GM19397 (cell line): Measurements from ENCODE around the gene CAMK2B.

Experiments
- ATAC-seq: cut with Tn5 transposase; IDR thresholded peaks from one replicate; pipeline ENCODE4 v1.9.1; 2021; ENCODE audit warnings: mild to moderate bottlenecking, moderate library complexity; ENCODE audit not compliant: unreplicated experiment

Gene CAMK2B

DNA sequence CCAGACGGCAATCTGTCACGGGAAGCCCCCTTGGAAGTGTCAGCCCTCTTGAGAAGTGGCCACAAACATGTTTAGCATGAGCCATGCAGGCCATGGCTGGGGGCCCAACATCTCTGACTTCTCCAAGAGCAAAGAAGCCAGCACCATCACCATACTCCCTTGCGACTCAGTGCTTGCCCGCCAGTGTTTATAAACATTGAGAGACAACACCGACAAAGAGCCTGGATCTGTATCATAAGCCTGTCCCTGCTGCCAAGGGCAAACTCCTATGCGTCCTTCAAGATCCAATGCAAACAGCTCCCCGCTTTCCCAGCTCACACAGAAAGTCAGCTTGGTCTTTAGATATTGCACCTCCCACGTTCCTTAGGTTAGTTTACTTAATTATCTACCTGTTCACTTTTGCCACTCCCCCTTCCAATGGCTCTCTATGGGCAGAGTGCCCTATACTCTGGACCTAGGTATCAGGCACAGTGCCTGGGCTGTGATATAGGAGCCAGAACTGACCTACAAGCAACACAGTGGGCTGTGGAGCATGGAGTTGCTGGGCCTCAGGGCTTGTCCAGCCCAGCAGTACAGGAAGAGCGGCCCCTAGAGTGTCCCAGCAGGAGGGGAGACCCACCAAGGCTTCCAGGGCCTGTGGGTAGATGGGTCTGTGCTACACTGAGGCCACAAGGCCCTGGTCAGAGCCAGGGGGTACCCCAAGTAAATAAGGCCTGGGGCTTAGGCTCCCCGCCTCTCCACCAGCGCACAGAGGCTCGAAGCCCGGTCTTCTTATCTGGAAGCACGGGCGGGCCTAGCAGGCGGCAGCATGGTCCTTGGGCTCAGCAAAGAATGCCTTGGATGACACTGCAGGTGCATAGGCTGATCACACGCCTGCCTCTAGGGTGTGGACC lies 37.7 kb downstream of the CAMK2B start:
- no peak for ATAC-seq

DNA sequence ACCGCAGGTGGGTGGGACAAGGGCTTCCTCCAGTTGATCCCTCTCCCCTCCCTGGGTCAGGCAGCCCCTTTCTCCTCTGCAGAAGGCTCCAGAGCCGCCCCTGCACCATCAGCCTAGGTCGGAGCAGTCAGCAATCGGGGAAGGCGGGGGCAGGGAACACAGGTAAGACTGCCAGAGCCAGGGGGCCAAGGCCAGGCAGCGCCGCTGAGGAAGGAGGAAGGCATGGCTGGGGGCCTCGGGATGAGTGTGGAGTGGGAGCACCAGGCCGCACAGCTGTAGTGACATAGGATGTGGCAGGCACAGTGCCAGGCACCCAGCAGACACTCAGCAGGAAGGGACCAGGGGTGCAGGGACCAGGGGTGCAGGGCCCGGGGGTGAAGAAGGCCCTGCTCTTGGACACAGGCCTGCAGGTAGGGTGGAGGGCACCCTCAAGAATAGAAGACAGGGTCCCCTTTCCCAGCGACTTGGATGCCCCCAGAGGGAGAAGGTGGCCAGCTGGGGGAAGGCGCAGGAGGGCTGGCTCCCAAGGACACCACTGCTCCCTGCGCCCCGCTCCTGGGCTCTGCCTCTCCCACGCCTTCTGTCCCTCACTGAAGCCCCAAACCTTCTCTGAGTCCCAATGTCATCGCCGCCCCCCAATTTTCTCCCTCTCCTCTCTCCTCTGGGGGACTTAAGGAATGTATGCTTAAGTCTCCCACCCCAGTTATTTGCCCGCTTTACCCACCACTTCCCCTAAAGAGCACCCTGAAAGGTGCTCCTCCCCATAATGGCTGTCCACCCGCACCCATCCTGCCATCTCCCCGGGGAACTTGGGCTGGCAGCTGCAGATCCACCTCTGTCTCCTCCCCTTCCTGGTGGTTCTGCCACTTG lies 38.5 kb downstream of the CAMK2B start:
- ATAC-seq, result no peak

DNA sequence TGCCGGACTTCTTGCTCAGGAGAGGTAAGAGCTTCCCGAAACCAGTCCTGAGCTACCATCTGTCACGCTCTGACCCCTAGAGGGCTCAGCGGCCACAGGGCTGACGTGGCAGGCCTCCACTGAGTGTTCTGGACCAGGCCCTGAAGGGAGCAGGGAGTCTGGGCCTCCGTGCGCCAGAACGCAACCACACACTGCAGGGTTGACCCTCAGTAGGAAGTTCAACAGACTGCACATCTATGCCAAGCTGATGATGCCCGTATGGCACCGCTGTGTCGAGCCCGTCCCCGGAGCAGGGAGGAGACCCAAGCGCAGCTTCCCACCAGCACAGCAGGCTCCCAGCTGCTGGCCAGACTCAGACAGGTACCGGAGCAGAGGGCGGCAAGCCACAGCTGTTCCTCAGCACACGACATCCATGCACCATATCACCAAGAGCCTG lies 39.2 kb downstream of the CAMK2B start:
- ATAC-seq, result no peak

DNA sequence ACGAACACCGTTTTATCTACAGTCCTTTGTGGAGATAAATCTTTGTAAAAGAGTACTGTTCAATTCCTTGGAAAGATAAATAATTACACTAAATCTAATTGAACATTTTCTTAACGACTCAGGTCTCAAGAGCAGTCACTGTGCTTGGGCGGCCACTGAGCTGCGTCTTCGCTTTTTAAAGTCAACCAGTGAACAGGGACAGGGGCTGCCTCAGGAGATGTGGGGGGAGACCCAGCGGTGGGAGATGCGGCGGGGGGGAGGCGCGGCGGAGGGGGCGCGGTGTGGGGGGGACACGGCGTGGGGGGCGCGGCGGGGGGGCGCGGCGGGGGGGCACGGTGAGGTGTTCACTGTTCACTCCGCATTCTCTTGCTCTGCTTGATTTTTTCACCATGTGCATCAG lies 39.8 kb downstream of the CAMK2B start:
- ATAC-seq, result no peak

DNA sequence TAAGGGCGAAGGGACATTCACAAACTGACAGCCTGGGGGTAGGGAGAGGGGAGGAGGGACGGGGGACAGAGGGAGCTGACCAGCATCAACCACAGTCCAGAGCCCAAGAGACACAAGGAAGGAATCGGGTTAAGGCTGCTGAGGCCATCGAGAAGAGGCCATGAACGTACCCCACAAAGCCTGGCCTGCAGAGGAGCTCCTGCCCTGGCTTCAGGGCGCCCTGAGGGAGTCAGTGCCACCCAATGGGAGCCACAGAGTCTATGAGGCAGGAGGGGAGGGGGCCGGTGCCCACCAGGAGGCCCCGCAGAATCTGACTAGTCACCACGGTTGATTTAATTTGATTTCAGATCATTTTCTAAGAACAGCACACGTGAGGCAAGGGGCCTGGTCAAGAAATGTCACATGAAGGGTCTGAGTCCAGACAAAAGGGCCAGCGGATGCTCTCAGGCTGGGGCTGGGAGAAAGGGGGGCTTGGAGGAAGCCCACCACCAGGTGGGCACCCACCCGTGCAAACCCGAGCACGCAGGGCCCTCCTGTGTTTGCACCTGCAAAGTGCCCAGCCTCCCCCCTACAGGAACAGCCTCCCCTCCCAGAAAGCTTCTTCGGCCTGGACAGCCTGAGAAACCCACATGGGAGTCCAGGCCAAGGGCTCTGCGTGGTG lies 40.4 kb downstream of the CAMK2B start:
- no peak for ATAC-seq

DNA sequence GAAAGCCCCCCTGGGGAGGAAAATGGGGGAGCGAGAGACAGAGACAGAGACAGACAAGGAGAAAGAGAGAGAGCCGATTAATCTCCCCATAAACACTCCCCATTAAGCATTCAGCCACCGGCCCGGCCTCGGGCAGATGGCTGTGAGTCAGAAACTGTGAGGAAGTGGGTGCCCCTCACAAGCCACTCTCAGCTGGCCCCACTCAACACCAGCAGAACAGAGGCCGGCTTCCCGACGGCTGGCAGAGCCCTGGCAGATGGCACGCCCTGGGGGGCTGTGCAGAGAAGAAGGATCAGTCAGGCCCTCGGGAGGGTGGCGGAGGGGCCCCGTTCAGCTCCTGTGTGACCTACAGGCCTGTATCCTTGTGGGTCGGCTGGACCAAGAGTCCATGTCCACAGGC lies 41.2 kb downstream of the CAMK2B start:
- ATAC-seq, result no peak

DNA sequence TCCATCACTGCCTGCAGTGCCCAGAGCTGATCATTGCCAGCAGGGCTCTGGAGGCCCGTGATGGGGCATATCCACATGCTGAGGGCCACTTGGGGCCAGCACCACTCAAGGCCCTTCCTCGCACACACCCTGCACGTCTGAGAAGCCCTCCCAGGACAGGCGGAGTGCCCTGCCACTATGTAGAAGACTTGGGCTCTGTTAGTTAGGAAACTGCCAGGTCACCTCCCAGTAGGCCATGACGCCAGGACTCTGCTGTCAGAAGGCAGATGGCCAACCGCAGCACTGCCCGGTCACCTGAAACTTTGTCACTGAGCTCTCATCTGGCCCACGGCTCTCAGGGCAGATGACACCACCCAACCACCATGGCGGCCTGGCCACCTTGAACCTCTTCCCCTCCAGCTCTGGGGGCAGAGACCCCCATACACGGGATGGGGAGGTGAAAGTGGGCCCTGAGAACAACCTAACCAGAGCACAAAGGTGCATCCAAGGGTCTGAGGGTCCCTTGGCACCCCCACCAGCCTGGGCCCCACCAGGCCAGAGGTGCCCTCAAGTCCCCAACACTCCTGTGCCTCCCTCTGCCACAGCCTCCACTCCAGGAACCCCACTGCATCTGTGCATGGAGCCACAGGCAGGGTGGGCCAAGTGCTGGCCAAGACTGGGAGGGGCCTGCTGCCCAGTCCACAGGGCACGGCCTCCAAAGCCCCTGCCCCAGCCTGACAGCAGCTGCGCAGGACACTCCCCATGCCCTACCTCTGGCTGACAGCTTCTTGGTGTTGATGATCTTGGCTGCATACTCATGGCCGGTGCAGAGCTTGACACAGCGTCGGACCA lies 41.8 kb downstream of the CAMK2B start:
- no peak for ATAC-seq

DNA sequence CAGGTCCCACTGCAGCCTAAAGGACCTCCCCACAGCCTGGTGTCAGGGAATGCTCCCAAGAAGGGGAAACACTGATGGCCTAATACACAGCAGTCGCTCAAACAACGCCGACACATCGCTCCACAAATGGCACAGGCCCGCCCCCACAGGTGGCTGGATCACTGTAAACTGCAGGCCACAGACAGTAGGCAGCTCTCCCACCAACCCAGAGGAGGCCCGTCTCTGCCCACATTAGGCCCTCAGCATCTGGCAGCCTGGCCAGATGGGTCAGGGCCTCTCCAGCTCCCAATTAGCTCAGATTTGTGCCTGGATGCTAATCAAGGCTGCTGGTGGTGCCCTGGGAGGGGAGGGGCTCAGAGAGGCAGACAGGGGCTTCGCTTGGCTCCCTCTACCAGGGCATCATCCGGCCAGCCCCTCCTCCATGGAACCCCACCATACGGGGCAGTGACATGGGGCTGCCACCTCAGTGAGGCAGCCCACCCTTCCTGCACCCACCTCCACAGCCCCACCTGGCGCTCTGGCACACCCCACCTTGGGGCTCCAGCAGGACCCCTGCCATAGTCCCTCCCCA lies 42.7 kb downstream of the CAMK2B start:
- no peak for ATAC-seq

DNA sequence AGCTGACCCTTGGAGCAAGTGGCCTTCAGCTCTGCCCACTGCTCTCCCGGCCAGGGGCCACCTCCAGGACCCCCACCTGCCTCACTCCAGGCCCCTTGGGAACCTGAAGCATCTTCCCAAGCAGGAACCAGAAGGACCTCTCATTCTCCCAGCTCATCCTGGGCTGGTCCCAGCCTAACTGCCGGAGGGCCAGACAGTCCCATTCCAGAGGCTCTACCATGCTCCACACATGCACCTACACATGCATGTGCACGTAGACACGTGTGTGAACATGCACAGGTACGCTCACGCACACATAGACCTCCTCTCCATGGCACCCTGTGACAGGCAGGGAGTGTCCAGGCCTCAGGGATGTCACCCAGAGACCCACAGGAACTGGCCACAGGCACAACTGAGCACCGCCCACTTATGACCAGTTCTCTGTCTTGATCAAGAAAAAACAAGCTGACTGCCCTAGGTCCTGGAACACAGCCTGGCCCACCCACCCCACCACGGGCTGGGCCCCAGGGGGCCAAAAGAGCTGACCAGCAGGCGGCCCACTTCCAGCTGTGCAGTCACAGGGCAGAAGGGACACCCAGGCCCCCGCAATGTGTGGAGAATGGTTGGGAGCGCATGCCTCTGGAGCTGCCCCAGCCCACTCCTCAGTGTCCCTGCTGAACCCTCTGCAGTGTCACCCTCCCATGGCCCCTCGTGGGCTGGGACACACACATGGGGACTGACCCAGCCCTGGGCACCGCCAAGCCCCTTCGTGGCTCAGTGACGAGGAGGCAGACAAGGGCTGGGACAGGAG lies 43.4 kb downstream of the CAMK2B start:
- no peak for ATAC-seq

DNA sequence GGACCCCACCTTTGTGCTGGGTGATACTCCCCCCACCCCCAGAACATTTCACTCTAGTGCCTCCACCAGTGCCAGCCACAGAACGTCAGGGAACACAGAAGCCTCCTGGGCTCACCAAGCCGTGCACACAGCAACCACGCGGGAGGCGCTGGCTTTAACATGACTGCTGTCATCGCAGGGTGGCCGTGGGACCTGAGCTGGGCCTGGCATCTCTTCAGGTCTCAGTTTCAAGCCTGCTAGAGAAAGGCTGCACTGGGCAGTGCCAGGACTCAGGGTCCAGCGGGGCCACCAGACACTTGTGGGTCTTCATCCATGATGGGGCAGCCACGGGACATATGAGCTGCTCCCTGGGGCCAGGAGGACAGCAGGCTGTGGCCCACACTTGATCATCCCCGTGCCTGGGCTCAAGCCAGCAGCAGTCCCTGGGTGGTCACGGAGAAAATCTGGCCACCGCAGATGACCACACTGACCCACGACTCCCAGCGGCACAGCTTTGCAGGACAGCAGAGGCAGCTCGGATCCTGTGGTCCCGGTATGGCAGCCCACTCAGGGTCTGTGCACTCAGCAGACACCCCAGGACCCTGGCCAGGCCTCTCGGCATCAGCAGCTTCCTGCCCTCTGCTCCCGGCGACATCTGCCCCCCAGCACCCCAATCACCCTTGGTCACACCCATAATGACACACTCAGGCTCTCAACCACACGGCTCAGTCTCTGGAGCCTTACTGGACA lies 44.2 kb downstream of the CAMK2B start:
- ATAC-seq, result no peak

DNA sequence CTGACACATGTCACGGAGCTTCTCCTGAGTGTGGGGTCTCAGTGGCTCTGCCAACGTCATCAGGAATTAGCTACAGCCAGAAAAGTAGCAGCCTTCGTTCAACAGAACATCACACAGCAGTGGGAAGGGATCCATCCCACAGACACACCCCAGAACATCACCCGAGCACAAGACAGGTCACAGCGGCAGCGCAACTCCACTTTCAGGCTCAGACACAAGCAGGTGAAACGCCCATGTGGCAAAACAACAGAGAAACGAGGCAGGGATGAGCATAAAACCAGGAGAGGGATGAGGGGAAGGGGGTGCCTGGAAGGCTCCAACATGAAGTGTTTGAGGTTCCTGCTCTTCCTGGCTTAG lies 44.8 kb downstream of the CAMK2B start:
- no peak for ATAC-seq

DNA sequence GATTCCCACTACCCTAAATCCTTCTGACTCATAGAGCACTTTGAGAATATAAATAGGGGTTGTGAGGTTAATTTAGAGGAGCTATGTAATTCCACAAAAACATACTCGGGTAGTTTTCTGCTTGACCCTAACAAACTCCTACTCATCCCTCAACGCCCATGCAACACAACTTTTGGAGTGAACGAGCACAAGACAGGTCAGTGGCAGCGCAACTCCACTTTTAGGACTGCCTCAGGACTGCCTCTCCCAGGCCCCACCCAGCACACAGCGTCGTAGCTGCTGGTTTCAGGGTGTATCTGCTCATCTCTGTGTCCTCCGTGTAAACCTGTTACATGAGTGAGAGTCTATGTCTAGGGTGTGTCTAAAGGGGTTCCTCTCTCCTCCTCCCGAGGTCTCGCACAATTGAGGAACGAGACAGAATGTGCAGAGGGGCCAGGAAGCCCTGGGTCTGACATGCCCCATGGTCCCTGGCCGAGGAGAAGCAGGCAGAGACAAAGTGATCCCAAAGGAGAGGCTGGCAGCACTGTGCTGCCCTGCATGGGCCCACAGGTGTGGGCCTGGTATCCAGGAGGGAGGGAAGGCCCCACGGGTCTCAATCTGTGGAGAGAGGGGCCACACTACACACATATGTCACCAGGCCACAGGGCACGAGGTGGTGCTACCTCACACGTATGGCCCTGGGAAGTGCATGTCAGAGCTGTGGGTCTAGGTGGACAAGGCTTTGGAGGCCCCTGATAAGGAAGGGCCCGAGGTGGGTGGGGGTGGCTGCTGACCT lies 45.5 kb downstream of the CAMK2B start:
- ATAC-seq, result no peak

DNA sequence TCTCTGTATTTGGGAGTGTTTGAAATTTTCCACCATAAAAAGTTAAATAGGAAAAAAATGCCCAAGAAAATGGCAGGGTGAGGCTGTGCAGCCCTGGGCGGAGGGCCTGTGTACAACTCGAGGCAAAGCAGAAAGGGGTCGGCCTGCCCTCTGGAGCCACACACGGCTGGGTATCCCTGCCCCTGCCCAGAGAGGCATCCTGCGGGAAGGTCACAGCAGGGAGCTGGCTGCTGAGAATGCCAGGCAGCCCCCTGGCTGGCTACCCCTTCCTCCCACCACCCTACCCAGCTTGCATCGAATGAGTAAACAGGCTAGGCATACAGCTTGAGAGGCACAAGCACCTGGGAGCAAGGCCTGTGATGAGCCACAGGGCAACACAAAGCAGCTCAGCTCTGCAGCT lies 46.1 kb downstream of the CAMK2B start:
- ATAC-seq, result no peak

DNA sequence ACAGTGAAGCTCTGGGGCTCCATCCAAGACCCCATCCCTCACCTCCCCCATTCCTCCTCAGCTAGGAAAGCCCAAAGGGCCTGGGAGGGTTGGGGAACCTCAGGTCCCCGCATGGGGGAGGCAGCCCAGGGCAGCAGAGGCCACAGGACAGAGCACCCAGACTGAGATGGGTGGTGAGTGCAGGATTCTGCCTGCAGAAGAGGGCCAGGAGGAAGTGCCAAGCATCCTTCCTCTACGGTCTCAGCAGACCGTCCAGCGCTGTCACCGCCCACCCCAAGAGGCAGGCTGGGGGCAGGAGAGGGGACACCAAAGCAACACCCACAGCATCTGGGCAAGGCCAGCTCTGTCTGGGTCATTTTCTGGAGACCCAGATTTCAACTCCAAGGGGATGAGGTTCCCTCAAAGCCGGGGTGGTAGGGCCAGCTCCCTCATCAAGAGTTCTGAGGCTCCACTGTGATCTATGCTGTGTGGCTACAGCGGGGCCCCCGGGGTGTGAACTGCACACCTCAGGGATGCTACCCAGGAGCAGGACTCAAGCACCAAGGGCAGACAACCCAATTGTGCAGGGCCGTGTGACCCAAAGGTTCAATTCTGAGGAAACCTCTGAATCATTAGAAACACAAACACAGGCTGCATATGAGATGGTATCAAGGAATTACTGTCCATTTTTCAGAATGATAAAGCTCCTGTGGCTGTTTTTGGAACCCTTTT lies 46.8 kb downstream of the CAMK2B start:
- ATAC-seq, result no peak

DNA sequence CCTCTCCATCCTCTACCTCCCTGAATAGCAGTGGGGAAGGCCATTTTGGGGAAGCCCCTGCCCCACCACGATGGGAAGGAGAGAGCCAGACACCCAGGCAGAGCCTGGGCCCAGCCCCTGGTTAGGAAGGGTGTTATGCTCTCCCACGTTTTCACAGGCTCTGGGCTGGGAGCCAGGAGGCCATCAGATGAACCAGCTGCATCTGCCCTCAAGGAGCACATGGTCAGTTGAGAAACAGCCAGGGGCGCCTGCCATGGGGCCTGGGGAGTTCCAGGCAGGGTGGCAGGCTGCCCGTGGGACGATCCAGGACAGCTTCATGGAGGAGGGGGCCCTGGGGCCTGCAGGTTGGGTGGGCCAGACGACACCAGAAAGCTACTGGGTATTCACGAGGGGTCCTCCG lies 47.5 kb downstream of the CAMK2B start:
- ATAC-seq, result no peak

DNA sequence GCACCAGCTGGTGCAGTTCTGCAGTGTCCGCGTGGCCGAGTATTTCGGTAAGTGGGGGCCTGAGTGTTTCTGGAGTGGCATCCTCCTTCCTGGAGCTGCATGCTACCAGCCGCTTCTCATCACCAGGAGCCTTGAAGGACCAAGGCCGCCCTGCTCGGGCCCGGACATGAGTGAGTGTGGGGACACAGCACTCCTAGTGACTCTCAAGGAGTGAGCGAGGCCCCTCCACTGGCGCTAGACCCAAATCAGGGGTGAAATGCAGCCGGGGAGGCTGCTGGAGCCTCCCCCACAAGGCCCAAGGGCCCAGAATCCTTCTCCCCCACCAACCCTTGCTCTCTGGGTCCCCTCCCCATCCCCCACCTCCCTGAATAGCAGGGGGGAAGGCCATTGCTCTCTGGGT lies 48.0 kb downstream of the CAMK2B start:
- ATAC-seq, result no peak

DNA sequence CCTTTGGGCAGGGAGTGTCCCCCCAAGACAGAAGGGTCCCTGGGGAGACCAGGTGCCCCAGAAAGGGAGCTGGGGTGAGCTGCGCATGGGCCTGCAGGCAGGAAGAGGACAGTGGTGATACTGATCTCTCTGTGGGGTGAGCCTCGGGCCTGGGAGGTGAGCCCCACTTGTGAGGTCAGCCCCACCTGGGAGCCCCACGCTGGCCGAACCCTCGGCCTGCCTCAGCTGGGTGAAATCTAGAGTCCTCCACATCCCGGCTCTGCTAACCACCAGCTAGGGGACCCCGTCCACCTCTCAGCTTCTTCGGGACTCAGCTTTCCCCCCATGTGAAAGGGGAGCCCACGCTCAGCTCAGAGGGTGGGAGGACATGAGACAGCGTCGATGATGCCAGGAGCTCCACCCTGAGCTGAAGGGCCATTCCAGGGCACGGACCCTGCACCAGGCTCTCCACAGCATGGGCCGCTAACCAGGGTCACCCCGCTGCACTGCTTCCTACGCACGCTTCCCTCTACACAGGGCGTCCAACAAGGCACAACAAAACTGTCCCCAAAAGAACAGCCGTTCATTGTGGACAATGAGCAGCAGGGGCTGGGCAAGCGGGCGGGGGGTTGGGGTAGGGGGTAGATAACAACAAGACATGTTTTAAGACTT lies 48.7 kb downstream of the CAMK2B start:
- ATAC-seq, result no peak
